ENCODE results near the gene PRR35.
A peak's percentile ranks its signal among the peaks of the same experiment; 100 is the strongest.

The PRR35 gene

GRCh38 chr16:528111-529011, 31.8 kb upstream of the PRR35 start:
- DNase-seq (ENCODE audit: low read depth) = peak; percentile 25

GRCh38 chr16:529012-529575, 31.1 kb upstream of the PRR35 start:
- no peak for DNase-seq (ENCODE audit: low read depth)

DNA sequence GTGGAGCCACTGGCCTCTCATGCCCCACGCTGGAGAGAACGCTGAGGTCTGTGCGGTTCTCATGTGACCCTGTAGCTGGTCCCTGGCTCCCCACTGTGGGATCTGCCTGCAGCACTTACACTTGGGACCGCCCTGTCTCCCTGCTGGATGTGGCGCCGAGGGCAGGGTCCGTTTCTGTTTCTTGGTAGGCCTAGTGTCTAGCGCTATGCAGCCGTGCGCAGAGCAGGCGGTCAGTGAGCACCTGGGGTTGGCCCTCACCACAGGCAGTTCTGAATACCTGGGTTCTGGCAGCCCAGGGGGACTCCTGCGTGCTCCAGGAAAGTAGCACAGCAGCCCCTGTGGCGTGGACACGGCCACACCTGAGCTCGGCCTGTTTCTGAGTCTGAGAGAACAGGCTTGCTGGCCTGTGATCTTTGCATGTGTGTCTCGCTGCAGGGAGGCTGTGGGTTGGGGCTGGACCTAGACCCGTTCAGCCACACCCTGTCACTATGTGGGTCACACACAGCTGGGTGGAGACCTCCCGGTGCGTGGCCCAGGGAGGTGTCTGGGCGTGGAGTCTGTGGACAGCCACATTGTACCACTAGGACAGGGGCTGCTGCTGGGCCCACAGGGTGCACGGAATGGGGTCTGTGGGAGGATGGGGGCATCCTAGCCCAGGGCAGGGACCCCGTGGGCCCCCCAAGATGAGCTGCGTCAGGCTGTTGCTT, 29.9 kb upstream of the PRR35 start:
- DNase-seq (ENCODE audit: low read depth) = no peak

GRCh38 chr16:531494-532125, 28.6 kb upstream of the PRR35 start:
- no peak for DNase-seq (ENCODE audit: low read depth)

- DNase-seq (ENCODE audit: low read depth) = no peak
Measured at GRCh38 chr16:533391-534123, 26.6 kb upstream of the PRR35 start.

GRCh38 chr16:534135-534534, 26.1 kb upstream of the PRR35 start:
- no peak for DNase-seq (ENCODE audit: low read depth)

DNA sequence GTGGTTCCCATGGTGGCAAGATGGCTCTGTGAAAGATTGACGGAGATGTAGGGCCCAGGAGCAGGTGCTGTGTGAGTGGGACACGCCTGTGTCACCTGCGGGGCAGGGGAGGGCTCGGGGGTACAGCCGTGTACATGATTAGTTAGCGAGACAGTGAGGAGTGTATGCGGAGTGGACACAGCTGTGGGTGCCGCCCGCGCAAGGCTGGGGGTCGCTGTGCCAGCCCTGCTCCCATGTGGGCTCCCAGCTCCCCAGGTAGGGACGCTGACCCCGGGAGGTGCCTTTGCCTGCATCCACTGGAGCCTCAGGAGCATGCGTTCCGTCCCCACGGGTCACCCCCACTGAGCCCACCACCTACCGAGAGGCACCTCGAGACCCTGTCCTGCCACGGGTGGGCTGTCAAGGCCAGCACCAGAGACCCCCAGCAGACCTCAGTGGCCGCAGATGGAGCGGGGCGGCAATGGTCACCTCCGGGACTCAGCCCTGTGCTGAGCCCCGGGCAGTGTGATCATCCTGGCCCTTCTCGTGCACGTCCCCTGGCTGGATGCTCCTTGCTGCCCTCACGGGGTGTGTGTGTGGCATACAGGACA, 25.2 kb upstream of the PRR35 start:
- no peak for DNase-seq (ENCODE audit: low read depth)

DNA sequence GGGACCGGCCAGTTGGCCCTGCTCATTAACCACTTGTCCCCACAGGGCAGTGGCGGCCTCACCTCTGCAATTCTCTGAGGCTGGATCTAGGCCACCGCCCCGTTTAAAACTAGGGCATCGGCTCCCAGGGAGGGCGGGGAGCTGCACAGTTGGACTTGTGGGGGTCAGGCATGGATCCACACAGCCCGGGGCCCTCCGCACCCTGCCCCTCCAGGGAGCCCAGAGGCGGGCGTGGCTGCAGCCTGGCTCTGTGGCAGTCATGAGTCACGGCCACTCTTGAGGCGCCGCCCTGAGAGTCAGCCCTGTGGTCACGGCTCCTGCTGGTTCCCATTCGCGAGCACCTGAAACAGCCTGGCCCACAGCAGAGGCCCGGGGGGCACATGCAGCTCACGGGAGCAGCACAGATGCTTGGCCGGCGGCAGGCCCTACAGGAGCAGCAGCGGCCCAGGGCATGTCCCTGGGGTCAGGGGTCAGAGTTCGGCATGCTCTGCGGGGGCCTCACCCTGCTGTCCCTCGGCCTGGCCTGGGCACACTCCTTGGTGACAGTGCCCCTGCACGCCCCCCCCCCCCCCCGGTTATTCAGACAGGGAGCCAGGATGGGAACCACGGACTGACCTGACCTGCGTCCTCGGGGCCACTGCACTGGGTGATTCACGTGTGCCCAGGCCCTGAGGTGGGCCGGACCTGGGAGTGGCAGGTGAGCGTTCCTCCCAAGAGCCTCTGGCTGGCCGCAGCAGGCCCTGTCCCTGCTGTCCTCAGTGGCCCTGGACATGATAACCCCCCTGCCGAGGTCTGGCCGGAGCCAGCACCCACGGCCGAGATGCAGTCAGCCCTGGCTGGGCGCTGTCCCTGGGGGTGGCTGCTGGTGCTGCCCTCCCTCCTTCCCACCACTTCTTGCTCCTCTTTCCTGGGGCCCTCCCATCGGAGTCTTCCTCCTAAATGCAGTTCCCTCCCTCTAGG, 24.5 kb upstream of the PRR35 start:
- DNase-seq (ENCODE audit: low read depth) = no peak

DNA sequence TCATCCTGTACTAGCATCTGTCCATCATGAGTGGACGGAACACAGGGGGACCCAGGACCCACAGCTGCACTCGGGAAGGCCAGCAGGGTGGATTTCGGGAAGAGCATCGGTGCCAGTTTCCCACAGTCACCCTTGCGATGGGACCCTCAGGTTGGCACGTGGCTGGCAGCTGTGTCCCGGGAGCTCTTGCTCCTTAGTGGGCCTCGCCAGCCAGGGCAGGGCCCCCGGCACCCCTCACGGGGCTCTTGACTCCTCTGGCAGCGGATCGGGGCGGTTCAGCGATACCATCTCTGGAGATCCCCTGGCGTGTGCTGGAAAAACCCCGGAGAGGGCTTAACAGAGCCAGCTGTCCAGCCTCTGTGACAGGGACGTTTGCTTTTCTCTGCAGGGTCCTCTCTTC, 23.4 kb upstream of the PRR35 start:
- DNase-seq (ENCODE audit: low read depth) = no peak

DNA sequence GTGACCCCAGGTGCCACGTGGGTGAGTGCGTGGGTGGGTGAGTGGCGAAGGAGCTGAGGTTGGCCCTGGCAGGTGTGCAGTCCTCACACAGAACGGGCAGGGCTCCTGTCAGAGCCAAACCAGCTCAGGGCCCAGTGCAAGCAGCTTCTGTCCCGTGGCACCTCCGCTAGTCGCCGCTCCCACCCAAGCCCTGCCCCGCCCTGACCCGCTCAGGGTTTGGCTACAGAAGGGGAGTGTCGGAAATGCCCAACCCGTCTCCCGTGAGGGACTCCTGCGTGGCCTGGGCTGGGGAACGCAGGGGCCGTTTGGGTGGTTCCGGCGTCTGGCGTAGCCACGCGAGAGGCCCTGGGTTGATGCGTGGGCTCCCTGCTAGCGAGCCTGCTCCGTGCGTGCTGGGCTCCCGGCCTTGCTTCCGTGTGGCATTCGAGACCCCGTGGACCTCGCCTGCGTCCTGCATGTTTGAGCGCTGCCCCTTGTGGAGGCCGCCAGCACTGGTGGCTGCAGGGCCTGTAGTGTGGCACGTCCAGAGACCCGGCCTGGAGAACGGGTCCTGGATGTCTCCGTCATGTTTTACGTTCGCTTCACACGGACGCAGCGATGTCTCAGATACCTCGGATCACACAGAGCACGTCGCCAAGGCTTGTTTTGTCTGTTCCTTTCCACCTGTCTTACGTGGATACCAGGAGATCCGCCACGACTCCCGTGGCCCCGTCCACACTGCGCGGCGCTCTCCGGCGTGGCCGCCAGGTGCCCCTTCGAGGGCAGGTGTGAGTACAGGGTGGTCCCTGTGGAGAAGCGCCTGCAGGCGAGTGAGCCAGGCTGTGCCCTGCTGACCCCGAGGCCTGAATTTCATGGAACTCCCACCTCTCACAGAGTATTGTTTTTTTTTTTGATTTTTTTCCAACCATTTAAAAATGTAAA, 22.5 kb upstream of the PRR35 start:
- no peak for DNase-seq (ENCODE audit: low read depth)

DNA sequence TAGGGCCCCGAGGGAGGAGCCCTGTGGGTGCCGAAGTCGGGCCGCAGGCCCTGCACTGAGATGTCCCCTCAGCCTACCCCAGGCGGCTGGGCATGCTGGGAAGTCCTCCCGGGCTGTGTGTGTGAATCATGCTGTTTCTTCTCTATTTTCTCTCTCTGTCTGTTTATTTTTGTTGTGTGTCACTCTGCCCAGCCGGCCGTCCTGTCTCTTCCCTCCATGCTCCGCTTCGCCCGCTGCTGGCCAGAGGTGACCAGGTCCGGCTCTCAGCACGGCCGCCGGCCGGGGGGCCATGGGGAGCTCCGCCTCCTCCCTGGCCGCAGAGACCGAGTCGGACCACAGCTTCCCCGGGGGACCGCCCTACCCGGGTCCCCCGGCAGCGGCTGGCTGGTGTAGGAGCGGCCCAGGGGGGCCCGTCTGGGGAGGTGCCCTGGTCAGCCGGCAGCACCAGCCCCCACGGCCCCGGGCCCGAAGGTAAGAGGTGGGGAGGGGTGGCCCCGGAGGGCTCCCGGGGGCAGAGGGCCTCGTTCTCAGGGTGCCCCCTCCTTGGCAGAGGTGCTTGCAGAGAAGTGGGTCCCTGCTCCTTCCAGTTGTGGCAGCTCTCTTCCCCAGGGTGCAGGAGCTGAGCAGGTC, 20.2 kb upstream of the PRR35 start:
- DNase-seq (ENCODE audit: low read depth) = no peak

GRCh38 chr16:540645-541340, 19.4 kb upstream of the PRR35 start:
- no peak for DNase-seq (ENCODE audit: low read depth)

DNA sequence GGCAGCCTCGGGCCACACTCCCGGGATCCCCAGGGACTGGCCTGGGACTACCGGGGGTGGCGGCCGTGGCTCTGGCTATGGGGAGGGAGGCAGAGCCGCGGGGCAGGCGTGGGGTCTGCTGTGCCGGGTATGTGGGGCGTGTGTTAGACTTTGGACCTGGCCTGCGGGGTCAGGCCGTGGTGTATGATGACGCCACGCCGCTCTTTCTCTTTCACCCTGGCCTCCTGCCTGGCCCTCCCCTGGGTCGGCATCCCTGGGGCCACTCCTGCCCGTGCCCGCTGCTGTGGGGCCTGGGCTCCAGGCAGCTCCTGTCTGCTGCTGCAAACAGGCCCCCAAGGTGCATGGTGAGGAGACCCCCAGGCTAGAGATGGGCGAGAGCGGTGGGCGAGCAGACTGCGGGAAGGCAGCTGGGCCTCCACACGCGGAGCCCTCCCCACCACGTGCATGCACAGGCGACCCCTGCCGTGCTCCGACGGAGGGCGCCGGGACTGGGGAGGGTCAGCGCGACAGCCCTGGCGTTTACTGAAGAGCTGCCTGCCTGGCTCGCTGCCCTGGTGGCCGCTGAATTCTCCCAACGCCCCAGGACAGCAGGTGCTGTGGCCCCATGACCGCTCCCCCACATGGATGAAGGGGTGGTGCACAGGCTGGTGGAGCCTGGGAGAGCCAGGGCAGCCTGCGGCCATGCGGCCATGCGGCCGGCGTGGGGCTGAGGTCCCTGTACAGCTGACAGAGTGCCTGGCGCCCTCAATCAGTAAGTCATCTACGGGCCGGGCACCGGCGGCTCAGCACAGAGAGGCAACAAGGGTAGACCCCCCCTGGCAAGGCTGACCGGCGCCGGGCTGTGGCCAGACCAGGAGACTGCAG, 16.7 kb upstream of the PRR35 start:
- DNase-seq (ENCODE audit: low read depth) = no peak

- DNase-seq (ENCODE audit: low read depth) = no peak
Measured at GRCh38 chr16:544517-544916, 15.7 kb upstream of the PRR35 start.

DNA sequence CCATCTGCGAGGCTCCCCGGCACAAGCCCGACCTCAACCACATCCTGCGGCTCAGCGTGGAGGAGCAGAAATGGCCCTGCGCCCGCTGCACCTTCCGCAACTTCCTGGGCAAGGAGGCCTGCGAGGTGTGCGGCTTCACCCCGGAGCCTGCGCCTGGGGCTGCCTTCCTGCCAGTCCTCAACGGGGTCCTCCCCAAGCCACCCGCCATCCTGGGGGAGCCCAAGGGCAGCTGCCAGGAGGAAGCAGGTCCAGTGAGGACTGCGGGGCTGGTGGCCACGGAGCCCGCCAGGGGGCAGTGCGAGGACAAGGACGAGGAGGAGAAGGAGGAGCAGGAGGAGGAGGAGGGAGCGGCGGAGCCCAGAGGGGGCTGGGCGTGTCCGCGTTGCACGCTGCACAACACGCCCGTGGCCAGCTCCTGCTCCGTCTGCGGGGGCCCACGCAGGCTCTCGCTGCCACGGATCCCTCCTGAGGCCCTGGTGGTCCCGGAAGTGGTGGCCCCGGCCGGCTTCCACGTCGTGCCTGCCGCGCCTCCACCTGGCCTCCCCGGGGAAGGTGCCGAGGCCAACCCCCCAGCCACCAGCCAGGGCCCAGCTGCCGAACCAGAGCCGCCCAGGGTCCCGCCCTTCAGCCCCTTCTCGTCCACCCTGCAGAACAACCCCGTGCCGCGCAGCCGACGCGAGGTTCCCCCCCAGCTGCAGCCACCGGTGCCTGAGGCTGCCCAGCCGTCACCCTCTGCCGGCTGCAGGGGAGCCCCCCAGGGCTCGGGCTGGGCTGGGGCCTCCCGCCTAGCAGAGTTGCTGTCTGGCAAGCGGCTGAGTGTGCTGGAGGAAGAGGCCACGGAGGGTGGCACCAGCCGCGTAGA, 13.1 kb upstream of the PRR35 start:
- no peak for DNase-seq (ENCODE audit: low read depth)

DNA sequence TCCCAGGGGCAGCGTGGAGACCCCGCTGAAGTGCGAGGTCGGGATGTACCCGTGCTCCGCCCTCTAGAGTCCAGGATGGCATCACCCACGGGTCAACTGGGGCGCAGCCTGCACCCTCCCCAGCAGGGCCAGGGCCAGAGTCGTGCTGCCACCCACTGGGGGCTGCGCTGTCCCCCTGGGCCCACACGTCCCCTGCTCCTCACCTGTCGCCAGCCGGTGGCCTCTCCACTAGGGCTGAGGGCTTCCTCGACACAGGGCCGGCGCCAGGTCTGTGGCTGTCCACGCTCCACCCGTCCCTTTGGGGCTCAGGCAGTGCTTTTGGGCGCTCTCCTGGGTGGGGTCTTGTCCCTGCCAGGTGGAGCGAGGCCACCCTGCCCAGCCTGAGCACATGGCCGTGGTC, 11.6 kb upstream of the PRR35 start:
- DNase-seq (ENCODE audit: low read depth) = no peak
